Measurements from ENCODE around the gene COPS9.

COPS9 gene

DNA sequence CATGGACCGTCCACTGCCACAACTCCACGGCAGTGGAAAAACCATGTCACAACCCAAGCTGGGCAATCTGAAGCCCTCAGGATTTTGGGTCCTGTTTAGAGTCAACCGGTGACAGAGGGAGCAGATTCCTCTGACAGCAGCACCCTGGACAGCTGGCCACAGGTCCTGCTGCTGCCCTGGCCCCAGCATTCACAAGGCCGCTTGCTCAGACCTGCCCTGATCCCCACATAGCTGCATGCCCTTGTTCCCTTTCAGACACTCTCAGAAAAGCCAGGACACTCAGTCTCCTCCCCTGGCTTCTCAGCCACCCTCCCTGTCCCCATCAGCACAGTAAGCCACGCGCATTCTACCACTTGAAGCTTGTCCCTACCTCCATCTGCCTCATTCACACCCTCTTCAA is 1.6 kb downstream of the COPS9 start:
- DNase-seq (ENCODE audit: low read depth), result no peak

DNA sequence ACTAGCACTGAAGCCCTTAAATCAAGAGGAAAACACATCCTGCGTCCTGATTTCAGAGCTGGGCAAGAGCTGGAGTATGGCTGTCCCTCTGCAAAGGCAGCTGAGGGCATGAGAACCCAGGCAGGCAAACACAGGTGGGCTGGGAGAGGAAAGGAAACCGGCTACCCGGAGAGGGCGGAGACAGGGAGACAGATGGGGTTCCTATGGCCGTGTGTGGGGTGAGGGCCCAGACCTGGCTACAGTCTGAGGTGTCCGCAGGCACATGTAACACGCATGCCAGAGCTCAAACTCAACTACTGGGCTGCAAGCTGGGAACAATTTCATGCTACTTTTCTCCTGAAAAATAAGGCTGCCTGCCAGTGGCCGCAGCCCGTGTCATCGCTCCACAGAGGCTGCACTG is 2.7 kb downstream of the COPS9 start:
- DNase-seq (ENCODE audit: low read depth), result no peak

DNA sequence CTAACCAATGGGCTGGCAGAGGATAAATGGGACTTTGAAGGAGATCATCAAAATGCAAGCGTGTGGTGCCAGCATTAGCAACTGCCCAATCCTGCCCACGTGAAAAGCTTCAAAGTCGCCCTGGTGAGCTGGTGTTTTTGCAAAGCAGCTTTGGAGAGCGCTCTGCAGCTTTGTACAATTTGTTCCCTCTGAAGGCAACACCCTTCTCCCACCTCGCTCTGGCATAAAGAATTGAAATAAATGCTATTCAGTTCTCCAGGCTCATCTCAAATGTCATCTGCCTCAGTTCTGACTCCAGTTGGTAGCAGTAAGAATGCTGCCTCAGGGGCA is 3.5 kb downstream of the COPS9 start:
- no peak for DNase-seq (ENCODE audit: low read depth)

DNA sequence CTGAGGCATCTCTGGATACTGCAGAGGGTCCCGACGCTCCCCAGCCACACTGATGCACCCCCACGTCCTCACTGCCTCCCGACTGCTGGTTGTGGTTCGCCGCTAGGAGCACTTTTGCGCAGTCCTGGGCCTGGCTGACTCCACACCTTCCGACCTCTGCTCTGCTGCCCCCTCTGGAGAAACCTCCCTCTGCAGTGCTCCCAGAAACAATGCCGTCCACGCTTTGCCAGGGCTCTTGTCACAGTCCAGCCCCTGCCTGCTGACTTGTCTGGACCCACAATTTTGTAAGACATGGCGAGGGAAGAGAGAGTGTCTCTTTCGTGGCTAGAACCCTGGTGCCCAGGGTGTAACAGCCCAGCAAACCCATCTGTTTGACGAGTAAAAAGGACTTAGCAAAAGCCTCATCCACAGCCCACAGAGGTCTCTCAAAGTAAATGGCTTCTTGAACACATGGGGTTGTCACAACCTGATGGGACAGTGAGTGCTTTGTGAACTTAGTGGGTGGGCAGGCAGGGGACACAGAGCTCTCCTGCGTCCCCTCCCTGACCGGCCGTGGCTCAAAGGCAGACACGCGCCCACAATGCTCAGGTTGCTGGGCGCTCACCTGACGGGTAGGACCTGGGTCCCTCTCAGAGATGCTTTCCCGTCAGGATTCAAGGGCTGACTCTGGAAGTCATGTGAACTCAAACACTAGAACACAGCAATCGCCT is 4.0 kb downstream of the COPS9 start:
- no peak for DNase-seq (ENCODE audit: low read depth)

GRCh38 chr2:240131296-240131695 is 4.8 kb downstream of the COPS9 start:
- DNase-seq (ENCODE audit: low read depth), result no peak

- no peak for DNase-seq (ENCODE audit: low read depth)
These were observed 5.5 kb downstream of the COPS9 start for GRCh38 chr2:240130393-240131195.

- no peak for DNase-seq (ENCODE audit: low read depth)
These were observed 6.2 kb downstream of the COPS9 start for GRCh38 chr2:240129731-240130392.

GRCh38 chr2:240129311-240129710 is 6.8 kb downstream of the COPS9 start:
- DNase-seq (ENCODE audit: low read depth), result no peak

- DNase-seq (ENCODE audit: low read depth), result no peak
These were observed 7.4 kb downstream of the COPS9 start for GRCh38 chr2:240128608-240129145.

DNA sequence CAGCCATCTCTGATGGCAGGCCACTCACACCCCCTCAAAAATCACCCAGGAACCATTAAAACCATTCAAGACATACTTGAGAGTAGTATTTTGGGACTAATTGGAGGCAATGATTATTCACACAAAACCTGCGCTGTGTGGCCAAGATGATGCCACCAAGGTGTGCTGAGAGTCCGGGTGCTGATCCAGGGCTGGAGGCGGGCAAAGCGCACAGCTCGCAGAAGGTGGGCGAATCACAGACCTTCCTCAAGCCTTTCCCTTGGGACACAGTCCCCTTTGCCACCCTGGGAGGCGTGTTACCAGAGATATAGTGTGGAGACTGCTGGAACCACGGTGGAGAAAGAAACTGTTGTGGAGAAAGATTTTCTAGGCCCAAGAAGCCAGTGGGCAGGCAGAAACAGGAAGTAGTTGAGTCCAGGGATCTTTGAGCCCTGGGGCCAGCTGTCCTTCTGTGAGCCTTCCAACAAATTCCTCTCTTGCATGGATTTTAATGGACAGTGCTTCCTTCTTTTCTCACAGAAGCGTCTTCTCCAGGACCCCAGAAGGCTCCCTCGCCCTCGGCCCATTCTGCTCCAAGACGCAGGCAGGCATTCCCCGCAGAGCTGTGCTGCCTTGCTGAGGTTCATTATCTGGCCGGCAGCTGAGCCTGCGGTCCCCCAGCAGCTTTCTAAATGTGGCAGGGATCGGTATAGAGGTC is 8.0 kb downstream of the COPS9 start:
- no peak for DNase-seq (ENCODE audit: low read depth)

DNA sequence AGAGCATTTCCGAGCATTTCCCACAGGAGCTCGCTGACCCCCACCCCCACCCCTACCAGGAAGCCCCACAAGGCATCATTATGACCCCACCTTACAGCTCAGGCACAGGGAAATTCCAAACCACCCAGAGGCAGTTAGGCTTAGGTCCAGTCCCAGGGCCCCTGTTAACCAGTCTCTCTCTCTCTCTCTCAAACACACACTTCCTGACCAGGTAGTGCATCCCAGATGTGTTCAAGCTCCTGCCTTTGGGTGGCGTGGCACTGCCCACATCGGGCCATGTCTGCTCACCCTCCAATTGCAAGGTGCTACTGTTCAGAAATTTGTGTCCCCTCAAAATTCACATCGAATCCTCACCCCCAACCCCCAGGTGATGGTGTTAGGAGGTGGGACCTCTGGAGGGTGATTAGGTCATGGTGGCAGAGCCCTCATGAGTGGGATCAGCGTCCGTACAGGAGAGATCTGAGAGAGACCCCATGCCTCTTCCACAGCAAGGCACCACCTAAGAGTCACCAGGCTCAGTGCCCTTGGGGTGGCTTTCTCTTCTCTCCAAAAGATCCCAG is 8.8 kb downstream of the COPS9 start:
- no peak for DNase-seq (ENCODE audit: low read depth)

DNA sequence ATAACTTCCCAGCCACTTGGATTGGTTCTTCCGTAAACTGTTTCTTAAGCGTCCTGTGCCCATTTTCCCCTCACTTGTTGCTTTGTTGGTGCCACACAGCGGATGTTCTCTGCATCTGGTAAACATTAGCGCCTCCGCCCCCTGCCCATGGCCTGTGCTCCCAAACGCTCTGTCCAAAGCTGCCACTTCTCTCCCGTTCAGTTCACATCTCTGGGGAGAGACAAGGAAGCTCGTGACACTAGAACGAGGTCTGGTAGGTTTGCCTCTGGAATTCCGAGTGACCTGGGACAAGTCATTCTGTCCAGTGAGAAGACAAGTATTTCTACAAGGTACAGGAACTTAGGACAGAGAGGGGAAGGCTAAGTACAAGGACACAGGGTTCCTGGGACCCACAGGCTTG is 9.4 kb downstream of the COPS9 start:
- no peak for DNase-seq (ENCODE audit: low read depth)

GRCh38 chr2:240125742-240126141 is 10.4 kb downstream of the COPS9 start:
- no peak for DNase-seq (ENCODE audit: low read depth)

DNA sequence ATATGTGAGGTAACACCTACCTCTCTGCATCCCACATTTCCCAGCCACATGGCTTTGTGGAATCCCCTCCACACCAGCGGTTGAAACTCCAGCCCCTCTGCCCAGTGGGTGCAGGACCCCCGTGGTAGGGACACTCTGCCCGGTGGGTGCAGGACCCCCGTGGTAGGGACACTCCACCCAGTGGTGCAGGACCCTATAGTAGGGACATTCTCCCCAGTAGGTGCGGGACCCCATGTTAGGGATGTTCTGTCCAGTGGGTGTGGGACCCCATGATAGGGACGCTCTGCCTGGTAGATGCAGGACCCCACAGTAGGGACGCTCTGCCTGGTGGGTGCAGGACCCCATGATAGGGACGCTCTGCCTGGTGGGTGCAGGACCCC is 11.5 kb downstream of the COPS9 start:
- DNase-seq (ENCODE audit: low read depth), result no peak

DNA sequence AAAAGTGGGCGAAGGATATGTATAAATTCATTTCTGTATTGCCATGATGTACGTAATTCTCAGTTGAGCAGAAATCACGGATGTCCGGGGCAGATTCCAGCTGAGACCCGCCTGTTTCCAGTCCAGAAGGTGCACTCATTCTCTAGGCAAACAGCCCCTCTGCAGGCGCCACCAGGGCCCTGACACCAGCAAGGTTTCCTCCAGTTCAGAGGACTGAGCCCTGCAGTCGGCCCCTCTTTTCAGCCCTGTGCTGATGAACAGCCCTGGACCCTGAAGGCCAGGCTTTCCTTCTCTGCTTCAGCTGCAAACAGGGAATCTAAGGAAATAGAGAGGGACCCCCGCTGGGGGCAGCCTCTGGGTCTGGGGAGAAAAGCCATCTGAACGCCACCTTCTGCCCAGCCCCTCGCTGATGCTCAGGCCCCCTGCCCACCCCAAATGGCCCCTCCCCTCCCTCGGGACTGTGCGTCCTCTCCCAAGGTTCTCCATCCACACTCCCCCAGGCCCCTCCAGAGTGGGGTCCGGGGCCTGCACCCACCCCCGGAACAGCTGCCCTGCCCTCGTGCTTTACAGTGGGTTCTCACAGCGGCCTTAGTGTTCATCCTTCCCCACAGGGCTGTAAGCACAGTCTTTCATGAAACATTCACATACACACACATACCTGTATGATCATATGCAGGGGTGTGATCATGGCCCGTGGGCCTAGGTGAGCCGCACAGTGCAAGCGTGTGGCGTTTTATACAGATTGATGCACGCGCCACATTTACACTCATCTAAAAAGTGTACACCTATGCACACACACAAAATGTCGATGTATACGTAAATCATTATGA is 12.1 kb downstream of the COPS9 start:
- no peak for DNase-seq (ENCODE audit: low read depth)

DNA sequence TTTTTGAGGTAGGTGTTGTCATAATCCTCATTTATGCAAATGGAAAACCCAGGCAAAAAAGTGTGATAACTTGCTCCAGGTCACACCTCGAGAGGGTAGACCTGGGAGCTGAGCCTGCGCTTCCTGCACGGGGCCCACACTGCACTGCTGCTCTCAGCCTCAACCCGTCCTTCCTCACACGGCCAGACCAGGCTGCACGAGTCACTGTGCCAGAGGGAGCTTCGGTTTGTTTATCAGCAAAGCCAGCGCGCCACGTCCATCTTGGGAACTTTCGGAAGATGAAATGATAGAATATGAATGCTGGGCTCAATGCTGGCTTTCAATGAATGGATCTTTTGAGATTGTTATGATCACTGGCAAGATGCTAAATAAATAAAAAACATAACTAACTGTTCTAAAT is 14.4 kb downstream of the COPS9 start:
- no peak for DNase-seq (ENCODE audit: low read depth)

GRCh38 chr2:240121190-240121589 is 14.9 kb downstream of the COPS9 start:
- DNase-seq (ENCODE audit: low read depth), result no peak

- no peak for DNase-seq (ENCODE audit: low read depth)
These were observed 21.9 kb downstream of the COPS9 start for GRCh38 chr2:240114233-240114632.

- DNase-seq (ENCODE audit: low read depth), result no peak
These were observed 23.0 kb downstream of the COPS9 start for GRCh38 chr2:240112914-240113690.

- no peak for DNase-seq (ENCODE audit: low read depth)
These were observed 24.9 kb downstream of the COPS9 start for GRCh38 chr2:240111253-240111652.
